H1 (cell line): Measurements from ENCODE around the gene CDRT15. TPM values are rescaled to one million over a fixed set of nuclear protein-coding genes. Genes with fewer than 3 reads are reported as not detected.

Experiments
- CTCF ChIA-PET: fragments of 300-600 bp; sonication (Branson Sonifier 250); formaldehyde crosslinking; loops from one replicate; lab custom pipeline; 2021; ENCODE audit not compliant: partially characterized antibody; lab: Charles Lee
- POLR2A ChIA-PET: fragments of 300-600 bp; sonication (Branson Sonifier 250); formaldehyde crosslinking; loops from one replicate; lab custom pipeline; 2021; ENCODE audit warnings: inconsistent platforms; ENCODE audit not compliant: partially characterized antibody; lab: Charles Lee
- DNase-seq, 2 experiments: peaks; one replicate each; pipeline versions ENCODE4 v3.0.0 to v3.0.0-alpha.2; 2010 to 2022; ENCODE audit warnings: low spot score in 2 of 2, low read depth in 1 of 2, mixed read lengths in 1 of 2
- FAIRE-seq: peaks from 2 replicates; lab custom pipeline; 2011; peaks lifted over from hg19 to GRCh38; lab: Jason Lieb, UNC
- H2AFZ ChIP-seq: 2 replicates; pipeline ENCODE4 v1.8.1; 2012; ENCODE audit warnings: low read length, inconsistent platforms
- H2AK5ac ChIP-seq: 2 replicates; pipeline ENCODE4 v1.6.1; 2013; ENCODE audit warnings: low read depth, low read length
- H2BK120ac ChIP-seq: replicated peaks from 2 replicates; pipeline ENCODE3; 2013; ENCODE audit warnings: low read depth, low read length, inconsistent platforms
- H2BK12ac ChIP-seq: 2 replicates; pipeline ENCODE4 v1.6.1; 2013; ENCODE audit warnings: low read depth, low read length
- H2BK15ac ChIP-seq: 2 replicates; pipeline ENCODE4 v1.6.1; 2013; ENCODE audit warnings: low read length
- H2BK20ac ChIP-seq: 2 replicates; pipeline ENCODE4 v1.6.1; 2013; ENCODE audit warnings: low read length
- H2BK5ac ChIP-seq: 2 replicates; pipeline ENCODE4 v1.6.1; 2013; ENCODE audit warnings: low read depth, low read length
- H3K14ac ChIP-seq: 2 replicates; pipeline ENCODE4 v1.6.1; 2013; ENCODE audit warnings: inconsistent platforms; ENCODE audit not compliant: insufficient read length
- H3K18ac ChIP-seq: 2 replicates; pipeline ENCODE4 v1.6.1; 2013; ENCODE audit warnings: low read length; ENCODE audit errors: extremely low read depth
- H3K23ac ChIP-seq: 2 replicates; pipeline ENCODE4 v1.6.1; 2013; ENCODE audit warnings: inconsistent platforms; ENCODE audit not compliant: insufficient read length
- H3K23me2 ChIP-seq: 2 replicates; pipeline ENCODE4 v1.6.1; 2013; ENCODE audit warnings: low read depth, low read length
- H3K27ac ChIP-seq: 2 replicates; pipeline ENCODE4 v1.6.1; 2011; ENCODE audit warnings: low read depth, low read length, inconsistent platforms
- H3K27me3 ChIP-seq, 4 experiments: replicated peaks in 1 of 4; 1 replicate in 1 of 4; 2 replicates in 3 of 4; pipeline versions ENCODE4 v1.6.1 to v1.8.1; 2011 to 2013; ENCODE audit warnings: low read length in 3 of 4, mild to moderate bottlenecking in 3 of 4, inconsistent platforms in 2 of 4, mixed read lengths in 2 of 4, moderate library complexity in 1 of 4; ENCODE audit not compliant: control insufficient read depth in 3 of 4, insufficient read depth in 3 of 4; ENCODE audit errors: extremely low read depth in 1 of 4
- H3K36me3 ChIP-seq, 4 experiments: 2 replicates each; pipeline versions ENCODE4 v1.6.1 to v1.8.1; 2011 to 2013; ENCODE audit warnings: mild to moderate bottlenecking in 4 of 4, low read length in 3 of 4, moderate library complexity in 2 of 4, control low read depth in 1 of 4, inconsistent platforms in 1 of 4; ENCODE audit not compliant: insufficient read depth in 4 of 4, control insufficient read depth in 2 of 4
- H3K4ac ChIP-seq: replicated peaks from 2 replicates; pipeline ENCODE3; 2013; ENCODE audit warnings: low read length, low read depth, mixed read lengths, inconsistent platforms; ENCODE audit not compliant: insufficient read length
- H3K4me1 ChIP-seq, 4 experiments: replicated peaks in 1 of 4; 1 replicate in 1 of 4; 2 replicates in 3 of 4; pipeline versions ENCODE4 v1.6.1 to v1.8.1; 2011 to 2013; ENCODE audit warnings: low read length in 3 of 4, inconsistent platforms in 2 of 4, mixed read lengths in 1 of 4; ENCODE audit not compliant: insufficient read depth in 4 of 4, control insufficient read depth in 3 of 4
- H3K4me2 ChIP-seq, 2 experiments: 2 replicates each; pipeline versions ENCODE4 v1.6.1 to v1.8.1; 2011 to 2013; ENCODE audit warnings: low read depth in 2 of 2, low read length in 2 of 2, control low read depth in 1 of 2, inconsistent platforms in 1 of 2, mild to moderate bottlenecking in 1 of 2; ENCODE audit not compliant: insufficient read depth in 1 of 2
- H3K4me3 ChIP-seq, 4 experiments: fragments of 200-600, 300-600 bp in 1 of 4; sonication (generic), shearing (Covaris generic), sonication (Bioruptor Twin) in 1 of 4; 2 replicates each; pipeline versions ENCODE4 v1.5.1 to v1.8.1; 2011 to 2016; ENCODE audit warnings: low read length in 4 of 4, low read depth in 3 of 4, control low read depth in 2 of 4, inconsistent platforms in 2 of 4, mild to moderate bottlenecking in 2 of 4, mixed read lengths in 1 of 4, moderate library complexity in 1 of 4; ENCODE audit not compliant: insufficient read depth in 2 of 4; ENCODE audit errors: extremely low read depth in 1 of 4
- H3K56ac ChIP-seq: replicated peaks from 2 replicates; pipeline ENCODE3; 2013; ENCODE audit warnings: low read depth, mild to moderate bottlenecking, mixed read lengths, low read length, inconsistent platforms; ENCODE audit not compliant: insufficient read length
- H3K79me1 ChIP-seq: 2 replicates; pipeline ENCODE4 v1.6.1; 2013; ENCODE audit warnings: low read depth, low read length, control low read depth
- H3K79me2 ChIP-seq, 2 experiments: 2 replicates each; pipeline versions ENCODE4 v1.6.1 to v1.8.1; 2012 to 2013; ENCODE audit warnings: low read length in 2 of 2, mild to moderate bottlenecking in 2 of 2, inconsistent platforms in 1 of 2; ENCODE audit not compliant: insufficient read depth in 2 of 2, control insufficient read depth in 1 of 2
- H3K9ac ChIP-seq, 4 experiments: replicated peaks in 1 of 4; 1 replicate in 1 of 4; 2 replicates in 3 of 4; pipeline versions ENCODE4 v1.6.1 to v1.8.1; 2011 to 2013; ENCODE audit warnings: low read depth in 3 of 4, low read length in 3 of 4, control low read depth in 2 of 4, mild to moderate bottlenecking in 2 of 4, moderate library complexity in 2 of 4, inconsistent platforms in 1 of 4; ENCODE audit errors: extremely low read depth in 1 of 4
- H3K9me3 ChIP-seq, 2 experiments: 2 replicates each; pipeline versions ENCODE4 v1.6.1 to v1.8.1; 2012 to 2013; ENCODE audit warnings: mild to moderate bottlenecking in 2 of 2, moderate library complexity in 2 of 2, control low read depth in 1 of 2, inconsistent platforms in 1 of 2, low read depth in 1 of 2, low read length in 1 of 2, mixed read lengths in 1 of 2; ENCODE audit not compliant: insufficient read depth in 2 of 2
- H4K20me1 ChIP-seq, 2 experiments: replicated peaks in 1 of 2; 2 replicates each; pipeline versions ENCODE3 to v1.8.1; 2011 to 2013; ENCODE audit warnings: inconsistent platforms in 2 of 2, low read length in 2 of 2, mild to moderate bottlenecking in 1 of 2; ENCODE audit not compliant: insufficient read depth in 2 of 2, control insufficient read depth in 1 of 2
- H4K5ac ChIP-seq: 2 replicates; pipeline ENCODE4 v1.6.1; 2013; ENCODE audit warnings: low read length, low read depth, mixed read lengths, inconsistent platforms; ENCODE audit not compliant: insufficient read length
- H4K8ac ChIP-seq: 2 replicates; pipeline ENCODE4 v1.8.0; 2013; ENCODE audit warnings: mild to moderate bottlenecking, moderate library complexity, low read length, inconsistent platforms; ENCODE audit not compliant: insufficient read depth; ENCODE audit errors: extremely low read depth
- H4K91ac ChIP-seq: replicated peaks from 2 replicates; pipeline ENCODE3; 2013; ENCODE audit warnings: low read length, mixed read lengths, inconsistent platforms; ENCODE audit not compliant: insufficient read length
- SP1 ChIP-seq: IDR thresholded peaks from 2 replicates; pipeline ENCODE4 v1.6.1; 2011; ENCODE audit warnings: low read depth, low read length
- WGBS, 2 experiments: shearing (Covaris generic) in 1 of 2; methylation state at CpG; one replicate each; pipeline versions ENCODE4 v1.1.6 to v1.1.7; 2013 to 2015; ENCODE audit warnings: low lambda C conversion rate in 2 of 2, mixed read lengths in 2 of 2, inconsistent platforms in 1 of 2, low coverage in 1 of 2, missing lambda C conversion rate in 1 of 2; ENCODE audit not compliant: insufficient replicate concordance in 2 of 2, insufficient coverage in 1 of 2, insufficient read length in 1 of 2; ENCODE audit errors: extremely low coverage in 1 of 2, missing lambda C conversion rate in 1 of 2; 5-methylcytosine and 5-hydroxymethylcytosine counted together
- polyA plus RNA-seq, 7 experiments: library from polyadenylated mRNA; depleted of rRNA in 3 of 7; stranded (reverse) in 5 of 7; unstranded in 2 of 7; fragments of >200 nt in 5 of 7; fragments of 200-250 nt in 2 of 7; gene quantifications; 1 replicate in 5 of 7; 2 replicates in 1 of 7; 4 replicates in 1 of 7; pipeline versions ENCODE4 v1.2.1 to v1.2.3, GENCODE V29; 2011 to 2013; ENCODE audit warnings: missing spikeins in 2 of 7, mixed read lengths in 2 of 7
- total RNA-seq: library from RNA; stranded (reverse); fragmentation: NEBNext Ultra II Directional; extraction: Animal tissue kit (Norgen Biotek cat#: 25700); gene quantifications from 2 replicates; pipeline ENCODE4 v1.2.1, GENCODE V29; 2021

The CDRT15 gene
- total and polyA plus RNA-seq, 2 of the 8 experiments (the other 6 are each of a cell fraction or from before 2014, with no cell fraction given): not detected

DNA sequence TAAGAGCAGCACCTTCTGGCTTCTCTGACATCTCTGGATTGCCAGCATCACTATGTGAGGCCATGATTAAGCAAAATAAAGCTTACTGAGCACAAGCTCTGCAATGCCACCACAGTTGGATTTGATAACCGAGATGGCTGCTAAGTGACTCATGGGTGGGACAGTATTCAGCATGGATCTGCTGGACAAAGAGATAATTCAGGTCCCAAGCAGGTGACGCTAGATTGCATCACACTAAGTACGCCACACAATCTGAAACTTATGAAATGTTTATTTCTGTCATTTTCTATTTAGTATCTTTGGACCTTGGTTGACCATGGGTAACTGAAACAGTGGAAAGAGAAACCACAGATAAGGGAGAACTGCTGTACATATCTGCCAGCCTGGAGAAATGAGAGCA lies 27.4 kb downstream of the CDRT15 start:
- Histone ChIP-seq H3K56ac (no peak overlapping the region), H3K27me3 (no peaks in the 10 kb centered on the region), H3K9ac (no peak overlapping the region), H2BK20ac (no peak overlapping the region), H2BK12ac (no peak overlapping the region), H3K36me3 (peaks cover 0 to 14% (median 0%) of the 10 kb centered on the region in 4 experiments; a peak in 1 of 8 replicates), H3K23me2 (no peaks in the 10 kb centered on the region), H3K4ac (no peak overlapping the region), H3K23ac (no peak overlapping the region), H2BK120ac (no peak overlapping the region), H4K91ac (no peak overlapping the region), H3K4me3 (no peak overlapping the region), H3K27ac (no peak overlapping the region), H2AK5ac (no peak overlapping the region), H3K18ac (no peak overlapping the region), H3K4me2 (no peak overlapping the region), H2BK5ac (no peak overlapping the region), H3K14ac (no peak overlapping the region), H3K9me3 (peaks cover 11 to 14% of the 10 kb centered on the region in 2 experiments; a peak in 3 of 4 replicates), H3K4me1 (no peaks in the 10 kb centered on the region), H2AFZ (no peak overlapping the region), H2BK15ac (no peak overlapping the region), H4K5ac (no peak overlapping the region), H4K20me1 (no peaks in the 10 kb centered on the region), H4K8ac (no peak overlapping the region), H3K79me2 (no peaks in the 10 kb centered on the region), H3K79me1 (no peaks in the 10 kb centered on the region)
- TF ChIP-seq SP1: no peak
- WGBS, 2 experiments: 89% methylated on average over 3 of the region's 3 CpGs; no CpG with 5 or more reads in 1 of the 2 experiments
- FAIRE-seq (no peak), DNase-seq (no peak)
- ChIA-PET CTCF (interaction anchor here (0.8 kb wide), 1 partner anchor 13 kb away, joined by 3 read pairs; no protein-coding TSS in a partner anchor), POLR2A (no interaction called here)
